RPMI7951 (cell line): Measurements from ENCODE around the gene NACAD. TPM values are rescaled to one million over a fixed set of nuclear protein-coding genes. Genes with fewer than 3 reads are reported as not detected.
A peak's percentile ranks its signal among the peaks of the same experiment; 100 is the strongest.

ENCODE experiments used
- DNase-seq: peaks from one replicate; pipeline ENCODE4 v3.0.0-alpha.2; 2012; ENCODE audit warnings: low read depth
- total RNA-seq: library from RNA; depleted of rRNA; stranded (reverse); fragments of >200 nt; shearing (Covaris generic); gene quantifications from 2 replicates; pipeline ENCODE4 v1.2.3, GENCODE V29; 2014; rRNA removed

The NACAD gene, protein sequence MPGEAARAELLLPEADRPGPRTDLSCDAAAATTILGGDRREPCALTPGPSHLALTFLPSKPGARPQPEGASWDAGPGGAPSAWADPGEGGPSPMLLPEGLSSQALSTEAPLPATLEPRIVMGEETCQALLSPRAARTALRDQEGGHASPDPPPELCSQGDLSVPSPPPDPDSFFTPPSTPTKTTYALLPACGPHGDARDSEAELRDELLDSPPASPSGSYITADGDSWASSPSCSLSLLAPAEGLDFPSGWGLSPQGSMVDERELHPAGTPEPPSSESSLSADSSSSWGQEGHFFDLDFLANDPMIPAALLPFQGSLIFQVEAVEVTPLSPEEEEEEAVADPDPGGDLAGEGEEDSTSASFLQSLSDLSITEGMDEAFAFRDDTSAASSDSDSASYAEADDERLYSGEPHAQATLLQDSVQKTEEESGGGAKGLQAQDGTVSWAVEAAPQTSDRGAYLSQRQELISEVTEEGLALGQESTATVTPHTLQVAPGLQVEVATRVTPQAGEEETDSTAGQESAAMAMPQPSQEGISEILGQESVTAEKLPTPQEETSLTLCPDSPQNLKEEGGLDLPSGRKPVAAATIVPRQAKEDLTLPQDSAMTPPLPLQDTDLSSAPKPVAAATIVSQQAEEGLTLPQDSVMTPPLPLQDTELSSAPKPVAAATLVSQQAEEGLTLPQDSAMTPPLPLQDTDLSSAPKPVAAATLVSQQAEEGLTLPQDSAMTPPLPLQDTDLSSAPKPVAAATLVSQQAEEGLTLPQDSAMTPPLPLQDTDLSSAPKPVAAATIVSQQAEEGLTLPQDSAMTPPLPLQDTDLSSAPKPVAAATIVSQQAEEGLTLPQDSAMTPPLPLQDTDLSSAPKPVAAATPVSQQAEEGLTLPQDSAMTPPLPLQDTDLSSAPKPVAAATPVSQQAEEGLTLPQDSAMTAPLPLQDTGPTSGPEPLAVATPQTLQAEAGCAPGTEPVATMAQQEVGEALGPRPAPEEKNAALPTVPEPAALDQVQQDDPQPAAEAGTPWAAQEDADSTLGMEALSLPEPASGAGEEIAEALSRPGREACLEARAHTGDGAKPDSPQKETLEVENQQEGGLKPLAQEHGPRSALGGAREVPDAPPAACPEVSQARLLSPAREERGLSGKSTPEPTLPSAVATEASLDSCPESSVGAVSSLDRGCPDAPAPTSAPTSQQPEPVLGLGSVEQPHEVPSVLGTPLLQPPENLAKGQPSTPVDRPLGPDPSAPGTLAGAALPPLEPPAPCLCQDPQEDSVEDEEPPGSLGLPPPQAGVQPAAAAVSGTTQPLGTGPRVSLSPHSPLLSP (N-terminal part only)
- 0.24 and 0.29 TPM in 2 replicates for total RNA-seq

DNA sequence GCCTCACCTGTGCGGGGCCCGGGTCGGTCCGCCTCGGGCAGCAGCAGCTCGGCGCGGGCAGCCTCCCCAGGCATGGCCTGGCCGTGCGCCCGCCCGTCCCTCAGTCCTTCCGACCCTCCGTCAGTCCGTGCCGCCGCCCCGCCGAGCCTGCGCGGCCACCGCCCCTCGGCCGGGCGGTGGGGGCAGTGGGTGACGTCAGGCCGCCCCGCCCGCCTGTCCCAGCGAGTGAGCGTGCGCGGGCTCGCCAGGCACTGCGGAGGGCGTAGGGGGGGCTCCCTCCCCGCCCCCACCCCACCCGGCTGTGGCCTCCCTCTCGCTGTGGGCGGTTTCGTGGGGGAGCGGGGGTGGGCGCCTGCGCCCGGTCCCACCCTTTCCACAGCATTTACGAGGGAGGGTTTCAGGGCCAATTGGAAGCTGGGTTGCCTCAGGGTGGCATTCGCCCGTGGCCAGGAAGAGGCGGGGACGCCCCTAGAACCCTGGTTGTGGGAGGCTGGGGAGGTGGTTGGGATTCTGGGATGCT is at the start of gene NACAD:
Gene NACAD, minus strand, starts transcription at position 149 of the 520 bp plus-strand sequence. Its CDS starts 75 bp downstream, at position 74.
- DNase-seq, result no peak

DNA sequence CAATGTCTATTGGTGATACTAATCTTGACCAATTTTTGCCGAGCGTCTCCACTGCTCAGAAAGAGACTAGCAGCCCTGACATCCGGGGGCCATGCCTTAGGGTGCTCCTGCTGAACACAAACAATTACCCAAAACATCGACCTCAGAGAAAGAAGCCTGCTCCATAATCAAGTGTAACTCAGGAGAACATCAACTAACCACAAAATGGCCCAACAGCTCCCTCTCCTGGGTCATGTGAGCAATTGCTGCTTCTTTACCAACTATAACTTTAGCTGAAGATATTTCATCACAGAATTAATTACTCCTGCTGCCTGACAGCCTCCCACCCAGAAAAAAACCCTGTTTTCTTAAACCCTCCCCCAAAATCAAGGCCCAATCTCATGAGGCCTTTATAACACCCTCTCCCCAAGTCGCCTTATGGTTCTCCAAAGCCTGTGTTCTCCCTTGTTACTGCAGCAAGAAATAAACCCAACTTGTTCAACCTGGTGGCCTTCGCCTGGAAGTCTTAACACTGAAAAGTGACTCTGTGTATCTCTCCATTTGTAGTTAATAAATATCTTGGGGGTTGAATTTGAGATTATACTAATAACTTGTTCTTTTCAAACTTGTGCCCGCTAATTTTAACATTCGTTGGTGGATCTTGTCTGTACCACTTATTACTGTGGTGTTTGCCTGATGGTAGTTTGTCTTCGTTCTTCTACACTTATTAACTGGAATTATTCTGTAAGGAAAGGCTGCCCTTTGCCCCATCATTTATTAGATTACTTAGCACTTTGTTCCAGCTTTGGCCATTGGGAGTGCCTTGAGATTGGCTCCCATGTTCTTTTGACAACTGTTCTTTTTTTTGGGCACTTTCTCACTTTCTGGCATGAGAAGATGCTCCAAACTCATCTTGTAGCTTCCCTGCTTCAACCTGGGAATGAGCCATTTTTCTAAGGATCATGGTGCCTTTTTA is 47.6 kb upstream of the NACAD start:
- peak; percentile 78 for DNase-seq

DNA sequence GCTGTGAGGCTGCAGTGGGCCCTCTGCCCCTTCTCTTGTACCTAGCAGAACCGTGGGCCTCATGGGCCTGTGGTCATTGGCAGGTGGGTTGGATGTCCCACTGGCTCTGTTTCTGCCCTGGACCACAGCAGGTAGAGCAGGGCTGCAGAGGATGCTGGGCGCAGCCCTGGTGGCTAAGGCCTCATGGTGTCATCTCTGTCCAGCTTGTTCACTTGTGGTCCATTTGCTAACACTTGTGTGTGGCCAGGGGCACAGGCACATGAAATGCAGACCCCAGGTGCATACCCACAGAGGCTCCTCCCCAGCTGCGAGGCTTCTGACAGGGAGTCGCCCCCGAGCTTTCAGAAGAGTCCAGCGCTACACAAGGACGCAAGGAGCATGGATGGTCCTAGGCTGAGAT is 45.1 kb upstream of the NACAD start:
- no peak for DNase-seq

- DNase-seq, result no peak
Observed at GRCh38 chr7:45133352-45133751, 44.6 kb upstream of the NACAD start.

DNA sequence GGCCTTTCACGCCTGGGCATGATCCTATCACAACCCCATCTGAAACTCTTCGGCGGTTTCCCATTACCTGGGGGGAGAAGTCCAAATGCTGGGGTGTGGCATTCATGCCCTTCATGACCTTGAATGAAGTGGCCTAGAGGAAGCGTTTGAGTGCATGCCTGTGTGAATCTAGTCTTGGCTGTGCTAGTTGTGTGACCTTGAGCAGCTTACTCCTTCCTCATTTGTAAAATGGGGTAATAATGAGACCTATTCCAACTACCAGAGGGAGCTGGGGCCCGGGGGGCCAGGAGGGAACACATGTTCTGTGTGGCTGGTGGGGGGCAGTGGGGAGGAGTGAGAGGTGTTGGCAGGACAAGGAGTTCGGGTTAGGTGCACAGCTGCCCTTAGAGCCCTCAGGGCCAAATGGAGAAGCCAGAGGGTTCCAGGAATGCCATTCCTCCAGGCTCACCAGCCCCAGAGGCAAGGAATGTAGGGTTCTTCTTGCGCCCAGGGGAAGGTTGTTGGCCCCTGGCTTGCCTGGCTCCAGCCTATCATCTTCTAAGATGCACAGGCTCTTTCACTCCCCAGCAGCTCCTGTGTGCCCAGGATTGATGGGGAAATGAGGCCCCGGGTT is 44.0 kb upstream of the NACAD start:
- no peak for DNase-seq

GRCh38 chr7:45131891-45132290 is 43.1 kb upstream of the NACAD start:
- DNase-seq, result no peak

DNA sequence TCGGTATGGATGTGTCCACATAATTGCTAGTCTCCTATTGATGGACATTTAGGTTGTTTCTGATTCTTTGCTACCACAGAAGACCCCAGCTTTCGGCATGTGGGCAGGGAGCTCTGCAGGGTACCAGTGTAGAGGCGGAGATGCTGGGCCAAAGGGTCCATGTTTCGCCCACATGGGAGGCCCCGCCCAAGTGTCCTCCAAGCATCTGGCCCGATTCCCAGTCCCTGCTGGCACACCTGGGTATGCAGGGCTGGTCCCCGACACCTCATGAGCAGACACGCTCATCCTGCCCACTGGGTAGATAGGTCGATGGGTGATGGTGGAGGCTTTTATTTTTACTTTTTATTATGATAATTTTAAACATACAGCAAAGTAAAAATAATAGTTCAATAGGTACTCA is 42.1 kb upstream of the NACAD start:
- DNase-seq, result no peak

- DNase-seq, result no peak
Observed at GRCh38 chr7:45129906-45130305, 41.1 kb upstream of the NACAD start.

DNA sequence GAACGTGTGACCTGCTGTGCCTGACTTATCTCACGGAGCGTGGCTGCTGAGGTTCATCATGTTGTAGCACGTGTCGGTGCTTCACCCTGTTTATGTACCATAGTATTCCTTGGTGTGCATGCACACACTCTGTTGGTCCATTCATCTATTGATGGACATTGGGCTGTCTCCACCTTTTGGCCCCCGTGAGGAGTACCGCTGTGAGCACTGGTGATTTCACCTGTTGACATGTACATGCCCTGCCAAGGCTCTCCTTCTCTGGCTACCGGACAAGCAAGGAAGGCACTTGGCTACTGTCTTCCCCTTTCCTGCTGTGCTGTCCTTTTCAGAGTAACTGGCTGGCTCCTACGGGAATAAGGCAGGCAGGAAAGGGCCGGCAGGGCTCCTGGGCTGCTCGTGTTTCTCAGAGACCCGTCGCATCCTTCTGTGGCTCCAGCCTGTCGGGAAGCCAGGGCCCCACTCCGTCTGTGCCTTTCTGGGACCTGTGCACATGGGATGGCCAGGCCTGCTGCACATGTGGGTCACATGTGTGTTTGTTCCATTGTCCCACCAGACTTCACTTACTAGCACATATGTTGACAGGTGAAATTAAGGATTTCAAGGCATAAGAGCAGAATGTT is 40.5 kb upstream of the NACAD start:
- no peak for DNase-seq

GRCh38 chr7:45126920-45127319 is 38.2 kb upstream of the NACAD start:
- no peak for DNase-seq

DNA sequence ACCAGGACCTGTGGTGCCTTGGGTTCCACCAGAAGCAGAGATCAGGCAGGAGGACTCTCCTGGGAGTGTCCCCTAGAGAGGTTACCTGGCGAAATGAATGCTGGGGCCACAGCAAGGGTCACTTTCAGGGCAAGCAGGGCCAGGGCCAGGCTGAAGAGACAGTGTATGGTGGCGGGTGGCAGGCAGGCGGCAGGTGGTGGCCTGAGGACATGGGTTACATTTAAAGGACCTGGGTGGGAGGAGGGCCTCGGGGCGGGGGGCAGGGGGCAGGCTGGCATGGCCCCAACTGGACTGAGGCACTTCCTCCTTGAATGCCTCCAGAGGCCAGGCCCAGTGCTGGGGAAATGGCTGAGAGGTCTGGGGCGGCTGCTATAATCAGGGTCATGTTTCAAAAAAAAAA is 37.4 kb upstream of the NACAD start:
- DNase-seq, result no peak

DNA sequence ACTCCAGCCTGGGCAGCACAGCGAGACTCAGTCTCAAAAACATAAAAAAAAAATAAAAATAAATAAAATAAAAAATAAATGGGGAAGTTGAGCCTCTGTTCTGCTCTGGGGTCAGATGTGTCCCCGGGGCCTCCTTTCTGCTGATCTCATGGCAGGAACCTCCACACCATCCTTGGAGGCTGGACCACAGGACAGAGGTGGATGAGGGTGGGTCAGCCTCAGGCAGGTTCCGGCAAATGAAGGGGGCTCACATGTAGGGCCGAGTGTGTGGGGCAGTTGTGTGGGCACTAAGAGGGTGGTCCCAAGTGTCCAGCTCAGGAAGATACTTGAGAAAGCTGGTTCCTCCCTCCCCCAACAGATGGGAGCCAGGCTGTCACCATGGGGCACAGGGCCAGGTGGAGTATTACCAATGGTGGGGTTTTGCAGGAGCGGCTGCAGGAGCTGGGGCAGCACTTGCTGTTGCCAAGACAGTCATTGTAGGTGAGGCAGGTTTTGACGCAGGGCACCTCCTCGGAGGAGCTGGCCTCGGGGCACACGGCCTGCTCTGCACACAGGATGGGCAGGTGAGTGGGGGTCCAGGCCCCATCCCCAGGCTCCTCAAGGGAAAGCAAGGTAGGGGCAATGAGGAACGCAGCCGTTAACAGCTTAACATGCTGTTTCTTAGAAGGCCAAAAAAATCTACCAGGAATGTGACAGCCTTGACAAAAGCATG is 36.6 kb upstream of the NACAD start:
- DNase-seq, result no peak

DNA sequence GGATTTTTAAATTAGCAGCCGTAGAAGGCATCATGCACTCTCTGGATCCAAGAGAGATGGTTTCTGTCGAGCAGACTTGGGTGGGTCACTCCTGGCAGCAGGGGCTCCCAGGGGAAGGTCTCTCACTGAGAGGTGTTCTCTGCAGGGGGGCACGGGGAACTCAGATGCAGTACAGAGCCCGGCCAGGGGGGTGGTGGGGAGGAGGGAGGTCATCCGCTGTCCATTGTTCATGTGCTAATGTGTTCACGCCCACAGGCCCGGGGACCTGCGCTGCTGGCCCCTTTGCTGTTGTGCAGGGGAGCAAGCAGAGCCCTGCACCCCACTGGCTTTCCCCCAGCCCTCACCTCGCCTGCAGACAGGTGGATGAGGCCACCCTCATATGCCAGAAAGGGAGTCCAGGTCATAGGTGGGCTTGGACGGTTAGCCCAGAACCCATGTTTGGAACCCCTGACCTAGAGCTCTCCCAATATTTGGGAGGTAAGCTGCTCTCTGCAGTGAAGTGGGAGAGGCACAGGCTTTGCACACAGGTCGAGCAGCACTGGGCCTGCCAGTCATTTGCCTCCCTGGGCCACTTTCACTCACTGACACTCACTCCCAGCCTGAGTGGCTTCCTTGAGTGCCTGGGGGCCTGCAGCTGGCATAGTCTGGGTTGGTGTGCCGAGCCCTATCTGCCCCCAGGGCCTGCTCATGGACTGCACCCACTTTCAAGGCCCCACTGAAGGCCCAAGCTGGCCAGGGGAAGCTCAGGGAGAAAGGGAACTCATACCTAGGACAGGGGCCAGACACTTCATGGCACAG is 35.3 kb upstream of the NACAD start:
- DNase-seq, result no peak

- DNase-seq, result no peak
Observed at GRCh38 chr7:45122975-45123860, 34.4 kb upstream of the NACAD start.

GRCh38 chr7:45119550-45119949 is 30.8 kb upstream of the NACAD start:
- no peak for DNase-seq

DNA sequence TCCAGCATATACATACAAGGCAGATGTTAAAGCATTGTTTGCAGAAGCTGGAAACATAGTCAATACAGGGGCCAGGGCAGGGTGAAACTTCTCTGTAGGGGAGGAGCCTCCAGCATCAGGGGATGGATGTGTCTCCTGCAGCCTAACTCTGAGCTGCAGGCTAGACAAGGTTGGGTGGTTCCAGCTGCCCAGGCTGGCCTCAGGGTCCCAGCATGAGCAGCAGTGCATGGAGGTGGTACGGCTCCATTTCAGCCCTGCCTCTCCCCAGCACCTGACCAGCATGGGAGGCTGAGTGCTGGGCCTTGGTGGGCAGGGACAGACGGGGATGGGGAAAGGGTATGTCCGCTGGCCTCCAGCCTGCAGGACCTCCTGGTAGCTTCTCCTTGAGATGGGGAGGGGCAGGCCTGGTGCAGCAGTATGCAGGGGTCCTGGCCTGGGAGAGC is 30.1 kb upstream of the NACAD start:
- no peak for DNase-seq

DNA sequence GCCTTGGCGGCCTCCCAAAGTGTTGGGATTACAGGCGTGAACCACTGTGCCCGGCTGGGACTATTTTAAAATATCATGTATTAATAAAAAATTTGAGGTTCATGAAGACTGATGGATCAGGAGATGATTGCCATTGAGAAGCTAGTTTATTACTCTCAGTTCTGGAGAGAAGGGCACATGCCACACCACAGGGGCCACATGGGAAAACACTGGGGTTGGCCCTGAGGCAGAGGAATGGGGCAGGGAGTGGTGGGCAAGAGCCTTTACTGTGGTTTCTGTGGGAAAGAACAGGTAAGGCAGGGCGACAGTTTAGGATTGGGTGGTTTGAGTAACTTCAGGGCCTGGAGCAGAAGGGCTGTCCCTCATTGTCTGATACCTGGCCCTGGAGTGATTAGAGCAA is 29.5 kb upstream of the NACAD start:
- DNase-seq, result no peak
